ENCODE data around the gene ANKRD22.
"Not testable (repeated sequence)": the region's sequence is repeated elsewhere in the genome, so short reads cannot be mapped to it uniquely, and the experiment has no call there.

The ANKRD22 gene

GRCh38 chr10:88877298-88877697, 25.7 kb upstream of the ANKRD22 start:
- no peak for DNase-seq

GRCh38 chr10:88875081-88875480, 23.4 kb upstream of the ANKRD22 start:
- DNase-seq, result no peak

GRCh38 chr10:88874281-88874680, 22.6 kb upstream of the ANKRD22 start:
- no peak for DNase-seq

GRCh38 chr10:88873757-88874156, 22.1 kb upstream of the ANKRD22 start:
- no peak for DNase-seq

- no peak for DNase-seq
These were observed 18.4 kb upstream of the ANKRD22 start for GRCh38 chr10:88870089-88870488.

GRCh38 chr10:88866454-88866853, 14.8 kb upstream of the ANKRD22 start:
- no peak for DNase-seq

- DNase-seq, result no peak
These were observed 13.7 kb upstream of the ANKRD22 start for GRCh38 chr10:88865281-88865876.

- DNase-seq, result no peak
These were observed 9.4 kb upstream of the ANKRD22 start for GRCh38 chr10:88861036-88861435.

- DNase-seq, result no peak
These were observed 6.8 kb upstream of the ANKRD22 start for GRCh38 chr10:88858491-88858890.

GRCh38 chr10:88857831-88858230, 6.2 kb upstream of the ANKRD22 start:
- no peak for DNase-seq

GRCh38 chr10:88854684-88855083, 3.0 kb upstream of the ANKRD22 start:
- DNase-seq, result no peak

- DNase-seq, result no peak
These were observed 1.7 kb upstream of the ANKRD22 start for GRCh38 chr10:88853155-88853881.

- DNase-seq, result no peak
These were observed 683 bp upstream of the ANKRD22 start for GRCh38 chr10:88852327-88852726.

GRCh38 chr10:88850712-88851111, 932 bp downstream of the ANKRD22 start:
- DNase-seq, result no peak

GRCh38 chr10:88849234-88849633, 2.4 kb downstream of the ANKRD22 start:
- DNase-seq, result no peak

GRCh38 chr10:88848499-88848898, 3.1 kb downstream of the ANKRD22 start:
- DNase-seq, result no peak

GRCh38 chr10:88843171-88843570, 8.5 kb downstream of the ANKRD22 start:
- DNase-seq, result no peak

- DNase-seq, result no peak
These were observed 10.1 kb downstream of the ANKRD22 start for GRCh38 chr10:88841316-88842111.

- DNase-seq, result no peak
These were observed 10.8 kb downstream of the ANKRD22 start for GRCh38 chr10:88840881-88841280.

- DNase-seq, result no peak
These were observed 11.5 kb downstream of the ANKRD22 start for GRCh38 chr10:88840104-88840503.

GRCh38 chr10:88838766-88839350, 12.8 kb downstream of the ANKRD22 start:
- no peak for DNase-seq

- not testable (repeated sequence) for DNase-seq
These were observed 14.0 kb downstream of the ANKRD22 start for GRCh38 chr10:88837632-88838031.

GRCh38 chr10:88835910-88836221, 15.8 kb downstream of the ANKRD22 start:
- DNase-seq, result no peak
